ENCODE data around the gene STK11. TPM values are rescaled to one million over a fixed set of nuclear protein-coding genes. Genes with fewer than 3 reads are reported as not detected.

Gene STK11
- total and polyA plus RNA-seq, 2 donors, result 31.7 to 56.5 TPM

GRCh38 chr19:1222394-1222793 is 16.8 kb downstream of the STK11 start:
- H3K27ac ChIP-seq (ENCODE audit: low read depth), result no peak overlapping the region
- 84% methylated on average over 14 of the region's 14 CpGs for WGBS
- no peak for DNase-seq (ENCODE audit: extremely low spot score)
- H3K36me3 ChIP-seq (ENCODE audit: insufficient read depth), result peaks cover 6% of the 10 kb centered on the region
- H3K4me1 ChIP-seq (ENCODE audit: insufficient read depth), result no peaks in the 10 kb centered on the region
- no peak overlapping the region for H3K4me3 ChIP-seq (ENCODE audit: low read depth, low read length)

- Histone ChIP-seq H3K4me3 (ENCODE audit: low read depth, low read length) (no peak overlapping the region), H3K4me1 (ENCODE audit: insufficient read depth) (no peaks in the 10 kb centered on the region), H3K36me3 (ENCODE audit: insufficient read depth) (peaks cover 10% of the 10 kb centered on the region), H3K27ac (ENCODE audit: low read depth) (no peak overlapping the region)
- DNase-seq (ENCODE audit: extremely low spot score), result no peak
- 73% methylated on average over 48 of the region's 48 CpGs for WGBS
Measured at GRCh38 chr19:1223018-1223855, 17.7 kb downstream of the STK11 start.

- WGBS, result 90% methylated on average over 16 of the region's 16 CpGs
- peaks cover 10% of the 10 kb centered on the region for H3K36me3 ChIP-seq (ENCODE audit: insufficient read depth)
- DNase-seq (ENCODE audit: extremely low spot score), result no peak
Measured at GRCh38 chr19:1224047-1224825, 18.7 kb downstream of the STK11 start.

GRCh38 chr19:1224847-1225246 is 19.3 kb downstream of the STK11 start:
- Histone ChIP-seq H3K27ac (ENCODE audit: low read depth) (no peak overlapping the region), H3K4me3 (ENCODE audit: low read depth, low read length) (no peak overlapping the region), H3K4me1 (ENCODE audit: insufficient read depth) (no peaks in the 10 kb centered on the region), H3K36me3 (ENCODE audit: insufficient read depth) (peaks cover 10% of the 10 kb centered on the region)
- 88% methylated on average over 16 of the region's 16 CpGs for WGBS
- no peak for DNase-seq (ENCODE audit: extremely low spot score)

More at GRCh38 chr19:1224047-1224825, 18.7 kb downstream of the STK11 start:
- no peak overlapping the region for H3K27ac ChIP-seq (ENCODE audit: low read depth)
- H3K4me3 ChIP-seq (ENCODE audit: low read depth, low read length), result no peak overlapping the region
- H3K4me1 ChIP-seq (ENCODE audit: insufficient read depth), result no peaks in the 10 kb centered on the region

GRCh38 chr19:1225440-1226226 is 20.1 kb downstream of the STK11 start:
- H3K4me3 ChIP-seq (ENCODE audit: low read depth, low read length), result no peak overlapping the region
- H3K36me3 ChIP-seq (ENCODE audit: insufficient read depth), result peaks cover 10% of the 10 kb centered on the region
- DNase-seq (ENCODE audit: extremely low spot score), result no peak
- no peak overlapping the region for H3K27ac ChIP-seq (ENCODE audit: low read depth)
- H3K4me1 ChIP-seq (ENCODE audit: insufficient read depth), result no peaks in the 10 kb centered on the region
- 89% methylated on average over 29 of the region's 29 CpGs for WGBS

GRCh38 chr19:1226227-1226518 is 20.6 kb downstream of the STK11 start:
- no peak for DNase-seq (ENCODE audit: extremely low spot score)
- H3K4me3 ChIP-seq (ENCODE audit: low read depth, low read length), result no peak overlapping the region
- 93% methylated on average over 11 of the region's 11 CpGs for WGBS
- H3K36me3 ChIP-seq (ENCODE audit: insufficient read depth), result peaks cover 7% of the 10 kb centered on the region
- no peak overlapping the region for H3K27ac ChIP-seq (ENCODE audit: low read depth)
- no peaks in the 10 kb centered on the region for H3K4me1 ChIP-seq (ENCODE audit: insufficient read depth)

- peaks cover 7% of the 10 kb centered on the region for H3K36me3 ChIP-seq (ENCODE audit: insufficient read depth)
- no peak overlapping the region for H3K27ac ChIP-seq (ENCODE audit: low read depth)
- no peaks in the 10 kb centered on the region for H3K4me1 ChIP-seq (ENCODE audit: insufficient read depth)
- no peak overlapping the region for H3K4me3 ChIP-seq (ENCODE audit: low read depth, low read length)
- no peak for DNase-seq (ENCODE audit: extremely low spot score)
- 93% methylated on average over 50 of the region's 50 CpGs for WGBS
Measured at GRCh38 chr19:1226522-1227303, 21.1 kb downstream of the STK11 start.

GRCh38 chr19:1227304-1228054 is 21.9 kb downstream of the STK11 start:
- no peak for DNase-seq (ENCODE audit: extremely low spot score)
- Histone ChIP-seq H3K36me3 (ENCODE audit: insufficient read depth) (peaks cover 7% of the 10 kb centered on the region), H3K4me3 (ENCODE audit: low read depth, low read length) (no peak overlapping the region), H3K27ac (ENCODE audit: low read depth) (no peak overlapping the region), H3K4me1 (ENCODE audit: insufficient read depth) (no peaks in the 10 kb centered on the region)
- WGBS, result 91% methylated on average over 56 of the region's 56 CpGs

GRCh38 chr19:1228161-1228957 is 22.8 kb downstream of the STK11 start:
- WGBS, result 95% methylated on average over 100 of the region's 100 CpGs
- H3K27ac ChIP-seq (ENCODE audit: low read depth), result no peak overlapping the region
- no peak for DNase-seq (ENCODE audit: extremely low spot score)

GRCh38 chr19:1229056-1229923 is 23.7 kb downstream of the STK11 start:
- Histone ChIP-seq H3K36me3 (ENCODE audit: insufficient read depth) (peaks cover 7% of the 10 kb centered on the region), H3K27ac (ENCODE audit: low read depth) (no peak overlapping the region), H3K4me3 (ENCODE audit: low read depth, low read length) (no peak overlapping the region), H3K4me1 (ENCODE audit: insufficient read depth) (no peaks in the 10 kb centered on the region)
- 96% methylated on average over 158 of the region's 158 CpGs for WGBS
- DNase-seq (ENCODE audit: extremely low spot score), result no peak

More at GRCh38 chr19:1228161-1228957, 22.8 kb downstream of the STK11 start:
- no peaks in the 10 kb centered on the region for H3K4me1 ChIP-seq (ENCODE audit: insufficient read depth)
- peaks cover 7% of the 10 kb centered on the region for H3K36me3 ChIP-seq (ENCODE audit: insufficient read depth)
- H3K4me3 ChIP-seq (ENCODE audit: low read depth, low read length), result no peak overlapping the region
